Astrocyte of the spinal cord (primary cell): ENCODE results near the gene CCL5.

ENCODE experiments used
- DNase-seq: peaks from one replicate; pipeline ENCODE4 v3.0.0; 2011; ENCODE audit warnings: low read depth, low spot score
- H3K4me3 ChIP-seq: 2 replicates; pipeline ENCODE4 v1.5.1; 2011; ENCODE audit warnings: low read depth, mild to moderate bottlenecking, low read length, moderate library complexity
- in situ Hi-C: cut with HindIII; loops from 2 replicates; pipeline ENCODE4 v1.10.0; 2017; ENCODE audit warnings: low sequenced_read_pairs
- TF ChIP-seq, protein P1 (sequence below): IDR thresholded peaks from 2 replicates; pipeline ENCODE4 v1.5.1; 2012; ENCODE audit warnings: low read depth, mild to moderate bottlenecking, low read length, inconsistent platforms

CCL5 gene

DNA sequence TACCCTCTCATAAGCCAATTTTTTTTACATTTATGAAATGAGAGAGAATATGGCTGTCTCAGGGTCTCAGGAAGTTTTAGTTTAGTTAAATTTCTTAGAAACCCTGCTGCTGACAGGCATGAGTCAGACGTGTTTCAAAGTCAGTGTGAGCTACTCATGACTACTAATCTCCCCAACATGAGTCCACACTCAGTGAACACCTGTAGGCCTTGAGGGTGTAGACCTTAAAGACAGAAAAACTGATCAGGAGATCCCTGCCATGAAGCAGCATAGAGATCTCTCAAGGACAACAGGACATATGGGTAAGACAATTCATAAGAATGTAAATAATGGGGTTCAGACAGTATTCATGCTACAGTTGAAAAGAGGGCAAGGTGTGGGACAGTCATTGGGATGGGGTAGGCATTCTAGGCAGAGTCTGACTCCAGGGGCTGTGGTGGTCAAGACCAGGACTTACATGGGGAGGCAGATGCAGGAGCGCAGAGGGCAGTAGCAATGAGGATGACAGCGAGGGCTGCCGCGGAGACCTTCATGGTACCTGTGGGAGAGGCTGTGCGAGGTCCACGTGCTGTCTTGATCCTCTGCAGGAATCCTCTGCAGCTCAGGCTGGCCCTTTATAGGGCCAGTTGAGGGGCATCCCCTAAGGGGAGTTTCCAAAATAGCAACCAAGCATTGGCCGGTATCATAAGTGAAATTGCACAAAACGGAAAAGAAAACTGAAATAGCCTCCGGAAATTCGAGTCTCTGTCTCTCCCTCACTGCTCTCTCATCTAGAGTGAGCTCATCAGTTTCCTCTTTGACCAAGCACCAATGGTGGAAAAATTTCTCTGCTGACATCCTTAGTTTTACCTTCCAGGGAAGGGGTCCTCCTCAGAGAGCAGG is at the start of gene CCL5:
Gene CCL5, minus strand, starts transcription at position 588 of the 882 bp plus-strand sequence.
- no peak for DNase-seq
- TF ChIP-seq, protein P1, sequence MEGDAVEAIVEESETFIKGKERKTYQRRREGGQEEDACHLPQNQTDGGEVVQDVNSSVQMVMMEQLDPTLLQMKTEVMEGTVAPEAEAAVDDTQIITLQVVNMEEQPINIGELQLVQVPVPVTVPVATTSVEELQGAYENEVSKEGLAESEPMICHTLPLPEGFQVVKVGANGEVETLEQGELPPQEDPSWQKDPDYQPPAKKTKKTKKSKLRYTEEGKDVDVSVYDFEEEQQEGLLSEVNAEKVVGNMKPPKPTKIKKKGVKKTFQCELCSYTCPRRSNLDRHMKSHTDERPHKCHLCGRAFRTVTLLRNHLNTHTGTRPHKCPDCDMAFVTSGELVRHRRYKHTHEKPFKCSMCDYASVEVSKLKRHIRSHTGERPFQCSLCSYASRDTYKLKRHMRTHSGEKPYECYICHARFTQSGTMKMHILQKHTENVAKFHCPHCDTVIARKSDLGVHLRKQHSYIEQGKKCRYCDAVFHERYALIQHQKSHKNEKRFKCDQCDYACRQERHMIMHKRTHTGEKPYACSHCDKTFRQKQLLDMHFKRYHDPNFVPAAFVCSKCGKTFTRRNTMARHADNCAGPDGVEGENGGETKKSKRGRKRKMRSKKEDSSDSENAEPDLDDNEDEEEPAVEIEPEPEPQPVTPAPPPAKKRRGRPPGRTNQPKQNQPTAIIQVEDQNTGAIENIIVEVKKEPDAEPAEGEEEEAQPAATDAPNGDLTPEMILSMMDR, result no peak
- in situ Hi-C loops, result no loop called here
- H3K4me3 ChIP-seq, result no peak within 1 kb of the TSS

DNA sequence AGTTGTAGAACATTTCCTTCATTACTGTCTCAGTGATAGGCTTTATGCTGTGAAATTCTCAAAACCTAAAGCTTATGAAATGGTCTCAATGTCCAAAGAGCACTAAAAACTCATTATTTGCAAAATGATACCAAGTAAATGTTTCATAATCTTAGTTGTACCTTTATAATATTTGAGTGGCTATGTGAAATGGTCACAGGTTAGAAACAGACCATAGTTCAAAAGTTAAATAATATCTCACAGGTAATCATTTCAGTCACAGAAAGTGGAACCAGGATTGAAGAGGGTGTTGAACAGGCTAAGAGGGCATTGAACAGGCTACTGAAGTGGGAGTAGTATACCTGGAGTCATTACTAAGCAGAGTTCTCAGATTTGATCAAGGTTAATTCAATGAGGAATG is 47.6 kb upstream of the CCL5 start:
- TF ChIP-seq, protein P1, result no peak
- in situ Hi-C loops, result no loop called here
- DNase-seq, result no peak
- no peak overlapping the region for H3K4me3 ChIP-seq

DNA sequence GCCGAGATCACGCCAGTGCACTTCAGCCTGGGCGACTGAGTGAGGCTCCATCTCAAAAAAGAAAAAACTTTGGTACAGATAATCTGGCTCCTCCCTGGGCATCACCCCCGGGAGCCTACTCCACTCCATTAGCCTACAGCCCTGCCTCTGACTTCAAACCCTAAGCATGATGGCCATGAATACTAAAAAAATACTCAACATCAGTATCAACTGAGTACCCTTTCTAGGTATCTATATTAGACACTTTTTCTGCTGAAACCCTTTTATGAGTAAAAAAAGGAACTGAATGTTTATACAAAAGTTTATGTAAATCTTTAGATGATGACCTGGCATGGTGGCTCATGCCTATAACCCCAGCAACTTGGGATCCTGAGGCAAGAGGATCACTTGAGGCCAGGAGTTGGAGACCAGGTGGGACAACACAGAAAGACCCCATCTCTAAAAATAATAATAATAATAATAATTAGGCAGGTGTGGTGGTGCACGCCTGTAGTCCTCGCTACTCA is 43.5 kb upstream of the CCL5 start:
- H3K4me3 ChIP-seq, result no peak overlapping the region
- TF ChIP-seq, protein P1, result no peak
- in situ Hi-C loops, result no loop called here

DNA sequence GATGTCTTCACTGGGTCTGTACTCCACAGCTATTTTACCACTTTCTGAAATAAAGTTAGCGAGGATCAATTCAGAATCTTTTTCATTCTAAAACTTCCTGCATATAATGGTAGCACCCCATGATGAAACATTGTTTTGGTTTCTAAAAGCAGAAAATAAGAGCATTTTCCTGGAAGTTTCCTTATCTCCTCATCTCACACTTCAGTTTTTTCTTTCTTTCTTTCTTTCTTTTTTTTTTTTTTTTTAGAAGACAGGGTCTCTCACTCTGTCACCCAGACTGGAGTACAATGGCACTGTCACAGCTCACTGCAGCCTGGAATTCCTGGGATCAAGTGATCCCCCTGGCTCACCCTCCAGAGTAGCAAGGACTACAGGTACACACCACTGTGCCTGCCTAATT is 40.1 kb upstream of the CCL5 start:
- TF ChIP-seq, protein P1, result no peak
- no peak overlapping the region for H3K4me3 ChIP-seq
- in situ Hi-C loops, result no loop called here

More for the DNA sequence above, 43.5 kb upstream of the CCL5 start:
- no peak for DNase-seq

DNA sequence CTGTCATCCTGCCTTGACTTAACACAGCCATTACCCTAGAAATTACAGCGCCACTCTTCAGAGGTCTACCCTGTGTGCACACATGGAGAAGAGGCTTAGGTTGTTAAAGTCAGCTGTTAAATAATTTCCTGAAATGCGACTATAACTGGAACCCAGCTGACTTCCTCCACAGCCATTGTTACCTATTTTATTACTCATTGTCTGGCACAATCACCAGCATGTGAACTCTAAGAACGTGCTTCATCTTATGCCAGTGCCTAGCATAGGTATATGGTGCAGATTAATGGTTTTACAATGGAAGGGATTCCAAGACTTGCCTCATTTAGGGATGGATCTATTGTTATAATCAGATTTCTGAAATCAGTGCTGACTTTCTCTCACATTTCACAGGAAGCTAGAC is 38.5 kb upstream of the CCL5 start:
- TF ChIP-seq, protein P1, result no peak
- H3K4me3 ChIP-seq, result no peak overlapping the region
- in situ Hi-C loops, result no loop called here
- DNase-seq, result no peak

More for the DNA sequence above, 40.1 kb upstream of the CCL5 start:
- DNase-seq, result no peak

DNA sequence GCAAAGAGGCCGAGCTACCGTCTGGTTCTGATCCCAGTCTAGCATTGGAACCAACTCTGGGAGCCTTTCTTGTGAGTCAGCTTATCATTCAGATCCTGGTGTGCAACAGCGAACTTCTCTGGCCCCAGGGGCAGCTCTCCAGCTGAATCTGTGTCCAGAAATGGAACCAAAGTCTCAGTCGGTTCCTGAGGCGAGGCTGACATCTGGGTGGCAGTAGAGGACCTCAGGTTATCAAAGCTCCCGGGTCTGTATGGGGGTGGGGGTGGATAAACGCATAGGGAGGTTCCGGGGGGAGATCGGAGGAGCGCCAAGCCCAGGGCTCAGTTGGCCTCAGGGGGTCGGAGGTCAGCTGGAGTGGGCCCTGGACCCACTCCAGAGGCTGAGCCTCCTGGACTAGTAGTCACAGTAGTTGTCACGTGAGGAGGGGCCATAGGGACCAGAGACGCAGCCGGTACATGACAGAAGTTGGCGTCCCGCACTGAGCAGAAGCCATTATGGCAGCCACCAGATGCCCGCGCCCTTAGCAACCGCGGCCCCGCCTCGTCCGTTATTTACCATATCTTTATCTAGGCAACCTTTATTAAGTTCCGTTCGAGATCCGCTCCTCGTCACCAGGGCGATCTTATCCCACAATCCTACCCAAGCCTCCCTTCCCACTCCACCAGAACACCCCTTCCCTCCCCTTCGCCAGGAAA is 37.5 kb upstream of the CCL5 start:
- no peak for DNase-seq
- in situ Hi-C loops, result no loop called here
- TF ChIP-seq, protein P1, result no peak
- H3K4me3 ChIP-seq, result no peak overlapping the region
